ENCODE measurements around the gene ALOX15. TPM values are rescaled to one million over a fixed set of nuclear protein-coding genes. Genes with fewer than 3 reads are reported as not detected.
"Not testable (repeated sequence)": the region's sequence is repeated elsewhere in the genome, so short reads cannot be mapped to it uniquely, and the experiment has no call there.

ALOX15 gene
- polyA plus RNA-seq, 1 donor from 2014 or later: 0.12 TPM

DNA sequence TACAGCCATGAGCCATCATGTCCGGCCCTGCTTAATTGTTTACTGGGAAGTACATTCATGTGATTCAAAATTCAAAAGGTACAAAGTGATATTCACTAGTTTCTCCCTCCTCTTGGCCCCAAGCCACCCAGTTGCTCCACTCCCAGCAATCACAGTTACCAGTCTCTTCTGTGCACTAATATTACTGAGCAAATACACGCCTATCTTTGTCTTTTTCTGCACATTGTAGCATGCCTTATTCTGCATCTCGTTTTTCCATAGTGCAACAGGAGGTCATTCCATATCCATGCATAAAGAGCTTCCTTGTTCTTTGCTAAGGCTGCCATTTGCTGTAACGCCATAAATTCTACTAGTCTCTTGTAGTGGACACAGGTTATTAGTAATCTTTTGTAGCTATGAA lies 2.2 kb upstream of the ALOX15 start:
- Histone ChIP-seq H3K4me3 (ENCODE audit: low read length) (no peak overlapping the region), H3F3A (ENCODE audit: insufficient read depth, low read length, poor library complexity, severe bottlenecking) (no peaks in the 10 kb centered on the region), H3K27ac (ENCODE audit: low read length) (no peak overlapping the region), H3K9me2 (ENCODE audit: insufficient read depth, low read length) (no peaks in the 10 kb centered on the region), H3K27me3 (ENCODE audit: insufficient read depth, low read depth, low read length) (peaks cover 40% of the 10 kb centered on the region), H3K9ac (ENCODE audit: low read length) (no peak overlapping the region), H3K36me3 (ENCODE audit: insufficient read depth, low read length) (no peaks in the 10 kb centered on the region), H3K9me3 (ENCODE audit: low read length) (no peaks in the 10 kb centered on the region), H3K79me2 (replicated peaks; ENCODE audit: insufficient read depth, low read length) (no peaks in the 10 kb centered on the region), H4K20me1 (ENCODE audit: insufficient read depth) (no peaks in the 10 kb centered on the region), H2AFZ (ENCODE audit: low read depth, low read length) (no peak overlapping the region), H3K4me2 (ENCODE audit: low read length) (no peak overlapping the region)
- TF ChIP-seq, protein P1, sequence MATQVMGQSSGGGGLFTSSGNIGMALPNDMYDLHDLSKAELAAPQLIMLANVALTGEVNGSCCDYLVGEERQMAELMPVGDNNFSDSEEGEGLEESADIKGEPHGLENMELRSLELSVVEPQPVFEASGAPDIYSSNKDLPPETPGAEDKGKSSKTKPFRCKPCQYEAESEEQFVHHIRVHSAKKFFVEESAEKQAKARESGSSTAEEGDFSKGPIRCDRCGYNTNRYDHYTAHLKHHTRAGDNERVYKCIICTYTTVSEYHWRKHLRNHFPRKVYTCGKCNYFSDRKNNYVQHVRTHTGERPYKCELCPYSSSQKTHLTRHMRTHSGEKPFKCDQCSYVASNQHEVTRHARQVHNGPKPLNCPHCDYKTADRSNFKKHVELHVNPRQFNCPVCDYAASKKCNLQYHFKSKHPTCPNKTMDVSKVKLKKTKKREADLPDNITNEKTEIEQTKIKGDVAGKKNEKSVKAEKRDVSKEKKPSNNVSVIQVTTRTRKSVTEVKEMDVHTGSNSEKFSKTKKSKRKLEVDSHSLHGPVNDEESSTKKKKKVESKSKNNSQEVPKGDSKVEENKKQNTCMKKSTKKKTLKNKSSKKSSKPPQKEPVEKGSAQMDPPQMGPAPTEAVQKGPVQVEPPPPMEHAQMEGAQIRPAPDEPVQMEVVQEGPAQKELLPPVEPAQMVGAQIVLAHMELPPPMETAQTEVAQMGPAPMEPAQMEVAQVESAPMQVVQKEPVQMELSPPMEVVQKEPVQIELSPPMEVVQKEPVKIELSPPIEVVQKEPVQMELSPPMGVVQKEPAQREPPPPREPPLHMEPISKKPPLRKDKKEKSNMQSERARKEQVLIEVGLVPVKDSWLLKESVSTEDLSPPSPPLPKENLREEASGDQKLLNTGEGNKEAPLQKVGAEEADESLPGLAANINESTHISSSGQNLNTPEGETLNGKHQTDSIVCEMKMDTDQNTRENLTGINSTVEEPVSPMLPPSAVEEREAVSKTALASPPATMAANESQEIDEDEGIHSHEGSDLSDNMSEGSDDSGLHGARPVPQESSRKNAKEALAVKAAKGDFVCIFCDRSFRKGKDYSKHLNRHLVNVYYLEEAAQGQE (IDR thresholded peaks at IDR 0.05; ENCODE audit: borderline replicate concordance): no peak
- TF ChIP-seq POLR2AphosphoS5 (IDR thresholded peaks at IDR 0.05) (no peak), SMC3 (conservative IDR thresholded peaks at IDR 0.05; ENCODE audit: poor library complexity) (no peak), CTCF (IDR thresholded peaks at IDR 0.05; ENCODE audit: poor library complexity, severe bottlenecking) (no peak), RAD21 (conservative IDR thresholded peaks at IDR 0.05) (no peak), EP300 (conservative IDR thresholded peaks at IDR 0.05; ENCODE audit: poor library complexity, severe bottlenecking) (no peak), MXI1 (conservative IDR thresholded peaks at IDR 0.05; ENCODE audit: poor library complexity, severe bottlenecking) (no peak), TAF1 (IDR thresholded peaks at IDR 0.05; ENCODE audit: low read depth) (no peak), EZH2 (IDR thresholded peaks at IDR 0.05; ENCODE audit: borderline replicate concordance, insufficient read depth, low read length, poor library complexity, severe bottlenecking) (no peak)

GRCh38 chr17:4642286-4642685 lies 808 bp upstream of the ALOX15 start:
- Histone ChIP-seq H4K20me1 (ENCODE audit: insufficient read depth) (no peaks in the 10 kb centered on the region), H3F3A (ENCODE audit: insufficient read depth, low read length, poor library complexity, severe bottlenecking) (no peaks in the 10 kb centered on the region), H3K4me3 (ENCODE audit: low read length) (no peak overlapping the region), H3K36me3 (ENCODE audit: insufficient read depth, low read length) (no peaks in the 10 kb centered on the region), H3K4me2 (ENCODE audit: low read length) (no peak overlapping the region), H3K27me3 (ENCODE audit: insufficient read depth, low read depth, low read length) (peaks cover 43% of the 10 kb centered on the region), H3K27ac (ENCODE audit: low read length) (no peak overlapping the region), H3K79me2 (replicated peaks; ENCODE audit: insufficient read depth, low read length) (no peaks in the 10 kb centered on the region), H2AFZ (ENCODE audit: low read depth, low read length) (no peak overlapping the region), H3K9me2 (ENCODE audit: insufficient read depth, low read length) (no peaks in the 10 kb centered on the region), H3K9me3 (ENCODE audit: low read length) (no peaks in the 10 kb centered on the region), H3K9ac (ENCODE audit: low read length) (no peak overlapping the region)
- TF ChIP-seq RAD21 (conservative IDR thresholded peaks at IDR 0.05) (no peak), EP300 (conservative IDR thresholded peaks at IDR 0.05; ENCODE audit: poor library complexity, severe bottlenecking) (no peak), POLR2AphosphoS5 (IDR thresholded peaks at IDR 0.05) (no peak), TAF1 (IDR thresholded peaks at IDR 0.05; ENCODE audit: low read depth) (no peak), SMC3 (conservative IDR thresholded peaks at IDR 0.05; ENCODE audit: poor library complexity) (no peak), CTCF (IDR thresholded peaks at IDR 0.05; ENCODE audit: poor library complexity, severe bottlenecking) (no peak), EZH2 (IDR thresholded peaks at IDR 0.05; ENCODE audit: borderline replicate concordance, insufficient read depth, low read length, poor library complexity, severe bottlenecking) (no peak), MXI1 (conservative IDR thresholded peaks at IDR 0.05; ENCODE audit: poor library complexity, severe bottlenecking) (no peak)
- TF ChIP-seq, protein P1 (IDR thresholded peaks at IDR 0.05; ENCODE audit: borderline replicate concordance): no peak

- H3K27me3 ChIP-seq (ENCODE audit: insufficient read depth, low read depth, low read length): peaks cover 49% of the 10 kb centered on the region
These were observed 799 bp downstream of the ALOX15 start for GRCh38 chr17:4640569-4641188.

More at GRCh38 chr17:4640569-4641188, 799 bp downstream of the ALOX15 start:
- H3K9me2 ChIP-seq (ENCODE audit: insufficient read depth, low read length); H3K9me3 ChIP-seq (ENCODE audit: low read length); H2AFZ ChIP-seq (ENCODE audit: low read depth, low read length); H3K36me3 ChIP-seq (ENCODE audit: insufficient read depth, low read length); H3K4me2 ChIP-seq (ENCODE audit: low read length); H3F3A ChIP-seq (ENCODE audit: insufficient read depth, low read length, poor library complexity, severe bottlenecking); H3K79me2 ChIP-seq (replicated peaks; ENCODE audit: insufficient read depth, low read length); H3K9ac ChIP-seq (ENCODE audit: low read length); H3K27ac ChIP-seq (ENCODE audit: low read length); H4K20me1 ChIP-seq (ENCODE audit: insufficient read depth): not testable (repeated sequence)
- peak overlapping the region; percentile 58 for H3K4me3 ChIP-seq (ENCODE audit: low read length)

All from neural cell (in vitro differentiated cells).